ENCODE data around the gene XPO6.
"Not testable (repeated sequence)": the region's sequence is repeated elsewhere in the genome, so short reads cannot be mapped to it uniquely, and the experiment has no call there.

The XPO6 gene

GRCh38 chr16:28120754-28121153 is 91.0 kb downstream of the XPO6 start:
- Histone ChIP-seq H3K4me1 (no peaks in the 10 kb centered on the region), H3K4me3 (ENCODE audit: low read depth, low read length) (no peak overlapping the region), H3K9me3 (ENCODE audit: control insufficient read depth, low read length) (no peaks in the 10 kb centered on the region), H3K27me3 (ENCODE audit: control insufficient read depth, insufficient read depth, low read length) (no peaks in the 10 kb centered on the region), H3K79me2 (no peaks in the 10 kb centered on the region), H3K9ac (no peak overlapping the region), H3K4me2 (ENCODE audit: low read length) (no peak overlapping the region), H3K36me3 (ENCODE audit: control insufficient read depth, insufficient read depth, low read length) (no peaks in the 10 kb centered on the region), H2AFZ (no peak overlapping the region), H3K27ac (no peak overlapping the region)
- TF ChIP-seq CTCF (IDR thresholded peaks at IDR 0.05) = no peak

GRCh38 chr16:28118637-28119036 is 93.1 kb downstream of the XPO6 start:
- no peaks in the 10 kb centered on the region for H3K79me2 ChIP-seq
- no peaks in the 10 kb centered on the region for H3K4me1 ChIP-seq
- H3K4me3 ChIP-seq (ENCODE audit: low read depth, low read length) = no peak overlapping the region
- H3K9me3 ChIP-seq (ENCODE audit: control insufficient read depth, low read length) = no peaks in the 10 kb centered on the region
- H3K4me2 ChIP-seq (ENCODE audit: low read length) = no peak overlapping the region
- H2AFZ ChIP-seq = no peak overlapping the region
- no peak overlapping the region for H3K27ac ChIP-seq
- H3K27me3 ChIP-seq (ENCODE audit: control insufficient read depth, insufficient read depth, low read length) = no peaks in the 10 kb centered on the region
- H3K36me3 ChIP-seq (ENCODE audit: control insufficient read depth, insufficient read depth, low read length) = no peaks in the 10 kb centered on the region
- H3K9ac ChIP-seq = no peak overlapping the region
- TF ChIP-seq CTCF (IDR thresholded peaks at IDR 0.05) = no peak

GRCh38 chr16:28117168-28117565 is 94.6 kb downstream of the XPO6 start:
- H3K36me3 ChIP-seq (ENCODE audit: control insufficient read depth, insufficient read depth, low read length) = no peaks in the 10 kb centered on the region
- TF ChIP-seq CTCF (IDR thresholded peaks at IDR 0.05) = no peak
- no peak overlapping the region for H3K4me2 ChIP-seq (ENCODE audit: low read length)
- no peak overlapping the region for H2AFZ ChIP-seq
- H3K9me3 ChIP-seq (ENCODE audit: control insufficient read depth, low read length) = no peaks in the 10 kb centered on the region
- no peaks in the 10 kb centered on the region for H3K4me1 ChIP-seq
- no peaks in the 10 kb centered on the region for H3K79me2 ChIP-seq
- H3K9ac ChIP-seq = no peak overlapping the region
- H3K27ac ChIP-seq = no peak overlapping the region
- H3K27me3 ChIP-seq (ENCODE audit: control insufficient read depth, insufficient read depth, low read length) = no peaks in the 10 kb centered on the region
- no peak overlapping the region for H3K4me3 ChIP-seq (ENCODE audit: low read depth, low read length)

GRCh38 chr16:28115866-28116265 is 95.9 kb downstream of the XPO6 start:
- not testable (repeated sequence) for H3K4me2 ChIP-seq (ENCODE audit: low read length); H3K27me3 ChIP-seq (ENCODE audit: control insufficient read depth, insufficient read depth, low read length); H2AFZ ChIP-seq; H3K9ac ChIP-seq; H3K27ac ChIP-seq; H3K79me2 ChIP-seq; H3K4me3 ChIP-seq (ENCODE audit: low read depth, low read length); H3K4me1 ChIP-seq; H3K9me3 ChIP-seq (ENCODE audit: control insufficient read depth, low read length); H3K36me3 ChIP-seq (ENCODE audit: control insufficient read depth, insufficient read depth, low read length)

GRCh38 chr16:28112908-28113307 is 98.9 kb downstream of the XPO6 start:
- H3K4me1 ChIP-seq = no peaks in the 10 kb centered on the region
- H3K79me2 ChIP-seq = peaks cover 3% of the 10 kb centered on the region
- H3K9ac ChIP-seq = no peak overlapping the region
- H3K9me3 ChIP-seq (ENCODE audit: control insufficient read depth, low read length) = no peaks in the 10 kb centered on the region
- no peaks in the 10 kb centered on the region for H3K36me3 ChIP-seq (ENCODE audit: control insufficient read depth, insufficient read depth, low read length)
- H3K4me2 ChIP-seq (ENCODE audit: low read length) = no peak overlapping the region
- TF ChIP-seq CTCF (IDR thresholded peaks at IDR 0.05) = no peak
- H2AFZ ChIP-seq = no peak overlapping the region
- no peaks in the 10 kb centered on the region for H3K27me3 ChIP-seq (ENCODE audit: control insufficient read depth, insufficient read depth, low read length)
- no peak overlapping the region for H3K4me3 ChIP-seq (ENCODE audit: low read depth, low read length)
- no peak overlapping the region for H3K27ac ChIP-seq
